NB4 (cell line): ENCODE measurements around the gene TADA3.
A peak's percentile ranks its signal among the peaks of the same experiment; 100 is the strongest.

Experiments used
- DNase-seq: peaks from one replicate; pipeline ENCODE4 v3.0.0; 2010; ENCODE audit warnings: low read depth
- H3K4me3 ChIP-seq: one replicate; pipeline ENCODE4 v1.5.1; 2011; ENCODE audit warnings: mild to moderate bottlenecking, low read depth, low read length, moderate library complexity
- MYC ChIP-seq: IDR thresholded peaks from 2 replicates; pipeline ENCODE4 v1.6.1; 2011; ENCODE audit warnings: low read depth, low read length
- POLR2A ChIP-seq: IDR thresholded peaks from 2 replicates; pipeline ENCODE4 v1.6.1; 2011; ENCODE audit warnings: mild to moderate bottlenecking; ENCODE audit not compliant: insufficient read length; ENCODE audit errors: extremely low read depth
- TF ChIP-seq, protein P1 (sequence below): IDR thresholded peaks from one replicate; pipeline ENCODE4 v1.5.1; 2012; ENCODE audit warnings: low read depth, low read length
- TF ChIP-seq, protein P2 (sequence below): IDR thresholded peaks from 2 replicates; pipeline ENCODE4 v1.6.1; 2011; ENCODE audit warnings: low read depth, low read length

TADA3 gene

DNA sequence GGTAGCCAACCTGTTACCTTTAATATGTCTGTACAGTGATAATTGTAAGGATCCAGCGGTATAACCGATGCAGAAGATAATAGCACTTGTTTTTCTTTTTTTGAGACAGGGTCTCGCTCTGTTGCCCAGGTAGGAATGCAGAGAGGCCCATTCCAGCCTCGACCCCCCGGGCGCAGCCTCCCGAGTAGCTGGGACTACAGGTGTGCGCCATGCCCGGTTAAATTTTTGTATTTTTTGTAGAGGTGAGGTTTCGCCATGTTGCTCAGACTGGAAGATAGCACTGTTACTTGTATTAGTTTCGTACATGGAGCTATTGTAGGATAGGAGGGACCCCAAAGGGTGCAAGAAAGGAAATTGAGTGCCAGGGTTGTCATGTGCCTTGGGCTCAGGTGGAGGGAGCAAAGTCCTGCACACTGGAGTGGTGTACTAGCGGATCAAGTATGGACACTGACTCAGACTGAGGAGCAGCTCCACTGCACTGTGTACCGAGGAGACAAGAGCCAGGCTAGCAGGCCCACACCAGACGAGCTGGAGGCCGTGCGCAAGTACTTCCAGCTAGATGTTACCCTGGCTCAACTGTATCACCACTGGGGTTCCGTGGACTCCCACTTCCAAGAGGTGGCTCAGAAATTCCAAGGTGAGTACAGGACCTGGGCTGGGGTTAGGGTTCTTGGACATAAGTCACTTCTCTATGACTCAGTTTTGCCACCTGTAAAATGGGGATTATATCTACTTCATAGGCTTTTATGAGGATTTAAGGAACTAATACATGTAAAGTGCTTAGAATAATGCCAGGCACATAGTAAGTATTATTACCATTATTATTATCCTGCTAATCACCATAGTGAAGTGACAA is 41.5 kb downstream of the TADA3 start:
- TF ChIP-seq, protein P1, sequence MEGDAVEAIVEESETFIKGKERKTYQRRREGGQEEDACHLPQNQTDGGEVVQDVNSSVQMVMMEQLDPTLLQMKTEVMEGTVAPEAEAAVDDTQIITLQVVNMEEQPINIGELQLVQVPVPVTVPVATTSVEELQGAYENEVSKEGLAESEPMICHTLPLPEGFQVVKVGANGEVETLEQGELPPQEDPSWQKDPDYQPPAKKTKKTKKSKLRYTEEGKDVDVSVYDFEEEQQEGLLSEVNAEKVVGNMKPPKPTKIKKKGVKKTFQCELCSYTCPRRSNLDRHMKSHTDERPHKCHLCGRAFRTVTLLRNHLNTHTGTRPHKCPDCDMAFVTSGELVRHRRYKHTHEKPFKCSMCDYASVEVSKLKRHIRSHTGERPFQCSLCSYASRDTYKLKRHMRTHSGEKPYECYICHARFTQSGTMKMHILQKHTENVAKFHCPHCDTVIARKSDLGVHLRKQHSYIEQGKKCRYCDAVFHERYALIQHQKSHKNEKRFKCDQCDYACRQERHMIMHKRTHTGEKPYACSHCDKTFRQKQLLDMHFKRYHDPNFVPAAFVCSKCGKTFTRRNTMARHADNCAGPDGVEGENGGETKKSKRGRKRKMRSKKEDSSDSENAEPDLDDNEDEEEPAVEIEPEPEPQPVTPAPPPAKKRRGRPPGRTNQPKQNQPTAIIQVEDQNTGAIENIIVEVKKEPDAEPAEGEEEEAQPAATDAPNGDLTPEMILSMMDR: no peak
- TF ChIP-seq MYC: no peak
- TF ChIP-seq, protein P2, sequence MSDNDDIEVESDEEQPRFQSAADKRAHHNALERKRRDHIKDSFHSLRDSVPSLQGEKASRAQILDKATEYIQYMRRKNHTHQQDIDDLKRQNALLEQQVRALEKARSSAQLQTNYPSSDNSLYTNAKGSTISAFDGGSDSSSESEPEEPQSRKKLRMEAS: no peak
- TF ChIP-seq POLR2A: no peak
- peak; percentile 39 for DNase-seq
- H3K4me3 ChIP-seq: peak overlapping the region; percentile 67

DNA sequence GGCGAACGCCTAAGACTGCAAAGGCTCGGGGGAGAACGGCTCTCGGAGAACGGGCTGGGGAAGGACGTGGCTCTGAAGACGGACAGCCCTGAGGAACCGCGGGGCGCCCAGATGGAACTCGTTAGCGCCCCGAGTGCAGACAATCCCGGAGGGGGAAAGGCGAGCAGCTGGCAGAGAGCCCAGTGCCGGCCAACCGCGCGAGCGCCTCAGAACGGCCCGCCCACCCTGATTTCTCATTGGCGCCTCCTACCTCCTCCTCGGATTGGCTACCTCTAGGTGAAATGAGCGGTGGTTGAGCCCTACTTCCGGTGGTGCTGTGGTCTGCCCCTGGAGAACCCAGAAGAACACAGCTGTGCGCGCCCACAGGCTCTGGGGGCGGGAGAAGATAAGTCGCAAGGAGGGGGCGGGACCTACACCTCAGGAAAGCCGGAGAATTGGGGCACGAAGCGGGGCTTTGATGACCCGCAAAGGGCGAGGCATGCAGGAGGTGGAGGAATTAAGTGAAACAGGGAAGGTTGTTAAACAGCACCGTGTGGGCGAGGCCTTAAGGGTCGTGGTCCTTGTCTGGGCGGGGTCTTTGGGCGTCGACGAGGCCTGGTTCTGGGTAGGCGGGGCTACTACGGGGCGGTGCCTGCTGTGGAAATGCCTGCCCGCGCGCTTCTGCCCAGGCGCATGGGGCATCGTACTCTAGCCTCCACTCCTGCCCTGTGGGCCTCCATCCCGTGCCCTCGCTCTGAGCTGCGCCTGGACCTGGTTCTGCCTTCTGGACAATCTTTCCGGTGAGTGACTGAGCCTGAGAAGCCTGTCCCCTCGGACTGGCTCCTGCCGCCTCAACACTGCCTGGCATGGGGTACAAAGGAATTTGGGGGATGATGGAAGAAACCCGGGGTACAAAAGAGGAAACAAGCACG is 42.4 kb downstream of the TADA3 start, which contains the start of gene OGG1:
OGG1 (plus strand) TSS at position 308 of the 911 bp plus-strand sequence; CDS start at position 643, 335 bp downstream.
- H3K4me3 ChIP-seq: peak within 1 kb of the TSS; percentile 67
- TF ChIP-seq MYC (peak; percentile 80), POLR2A (peak; percentile 47)
- TF ChIP-seq, protein P2: peak; percentile 76
- TF ChIP-seq, protein P1: no peak
- DNase-seq: peak; percentile 99

DNA sequence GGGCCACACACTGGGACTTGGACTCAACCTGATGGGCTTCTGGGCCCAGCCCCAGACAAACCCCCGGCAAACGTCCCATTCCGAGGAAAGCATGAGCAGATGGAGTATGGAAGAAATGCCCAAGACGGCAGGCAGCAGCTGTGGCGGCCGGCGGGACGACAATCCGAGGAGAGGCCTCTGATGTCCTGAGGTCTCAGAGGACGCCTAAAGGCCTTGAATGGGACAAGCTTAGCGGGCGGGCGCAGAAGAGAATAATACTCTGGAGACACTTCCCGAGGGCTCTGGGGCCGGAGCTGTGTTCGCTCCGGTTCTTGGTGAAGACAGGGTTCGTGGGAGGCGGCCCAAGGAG is 43.0 kb downstream of the TADA3 start:
- peak overlapping the region; percentile 44 for H3K4me3 ChIP-seq
- TF ChIP-seq, protein P1: no peak
- TF ChIP-seq MYC (no peak), POLR2A (no peak)
- TF ChIP-seq, protein P2: no peak
- DNase-seq: no peak

DNA sequence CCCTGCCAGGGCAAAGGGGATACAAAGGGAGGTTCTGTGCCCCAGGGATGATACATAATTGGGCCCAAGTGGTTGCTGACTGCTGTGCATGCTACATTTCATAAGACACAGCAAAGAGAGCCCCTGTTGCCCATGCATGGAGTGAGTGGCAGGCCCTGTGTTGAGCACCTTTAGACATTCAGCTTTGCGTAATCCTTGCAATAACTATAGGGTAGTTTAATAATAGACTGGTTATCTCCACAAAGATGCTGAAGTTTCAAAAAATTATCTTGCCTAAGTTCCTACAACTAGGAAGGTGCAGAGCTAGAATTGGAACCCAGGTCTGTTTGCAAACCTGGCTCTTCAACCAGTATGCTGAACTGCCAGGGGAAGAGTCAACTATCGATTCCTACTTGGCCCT is 44.2 kb downstream of the TADA3 start:
- TF ChIP-seq, protein P1: no peak
- TF ChIP-seq, protein P2: no peak
- TF ChIP-seq POLR2A (no peak), MYC (no peak)
- H3K4me3 ChIP-seq: no peak overlapping the region
- DNase-seq: no peak

DNA sequence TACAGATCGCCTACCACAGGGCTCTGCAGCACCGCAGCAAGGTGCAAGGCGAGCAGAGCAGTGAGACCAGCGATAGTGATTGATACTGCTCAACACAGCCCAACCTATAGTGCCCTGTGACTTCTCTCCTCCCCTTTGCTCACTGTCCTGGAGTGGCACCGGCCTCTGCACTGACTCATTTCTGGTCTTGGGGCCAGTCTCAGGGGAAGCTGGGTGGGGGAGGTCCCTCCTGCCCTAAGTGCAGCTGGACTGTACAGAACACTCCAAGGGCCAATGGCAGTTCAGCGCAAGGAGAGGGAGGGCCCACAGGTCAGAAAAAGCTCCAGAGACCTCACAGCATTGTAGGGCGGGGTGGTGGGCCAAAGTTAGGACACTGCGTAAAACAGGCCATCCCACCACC is 45.0 kb downstream of the TADA3 start:
- H3K4me3 ChIP-seq: no peak overlapping the region
- peak; percentile 68 for DNase-seq
- TF ChIP-seq, protein P1: no peak
- no peak for TF ChIP-seq MYC
- no peak for TF ChIP-seq POLR2A
- TF ChIP-seq, protein P2: no peak
